Karpas-422 (cell line): ENCODE measurements around the gene DDX10. TPM values are rescaled to one million over a fixed set of nuclear protein-coding genes. Genes with fewer than 3 reads are reported as not detected.

Source experiments
- DNase-seq: peaks from one replicate; pipeline ENCODE4 v3.0.0-alpha.2; 2015
- H2AFZ ChIP-seq: fragments of 200-600 bp; sonication (generic); 2 replicates; pipeline ENCODE4 v1.6.1; 2014; ENCODE audit warnings: antibody characterized with exemption, low read length, mixed read lengths
- H3K27ac ChIP-seq: fragments of 200-600 bp; sonication (generic); 2 replicates; pipeline ENCODE4 v1.5.1; 2014; ENCODE audit warnings: mild to moderate bottlenecking, low read length, moderate library complexity
- H3K27me3 ChIP-seq: fragments of 200-600 bp; sonication (generic); 2 replicates; pipeline ENCODE4 v1.6.1; 2014; ENCODE audit warnings: low read length, mixed read lengths
- H3K36me3 ChIP-seq: fragments of 200-600 bp; sonication (generic); 2 replicates; pipeline ENCODE4 v1.6.1; 2014; ENCODE audit warnings: low read length, mixed read lengths; ENCODE audit not compliant: insufficient read depth
- H3K4me1 ChIP-seq: fragments of 200-600 bp; sonication (generic); 2 replicates; pipeline ENCODE4 v1.6.1; 2014; ENCODE audit warnings: mild to moderate bottlenecking, low read length, mixed read lengths
- H3K4me2 ChIP-seq: fragments of 200-600 bp; sonication (generic); 2 replicates; pipeline ENCODE4 v1.6.1; 2014; ENCODE audit warnings: low read length, low read depth, mild to moderate bottlenecking; ENCODE audit not compliant: poor library complexity, severe bottlenecking
- H3K4me3 ChIP-seq: fragments of 200-600 bp; sonication (generic); 2 replicates; pipeline ENCODE4 v1.5.1; 2014; ENCODE audit warnings: mild to moderate bottlenecking, antibody characterized with exemption, low read length, mixed read lengths
- H3K79me2 ChIP-seq: fragments of 200-600 bp; sonication (generic); 2 replicates; pipeline ENCODE4 v1.6.1; 2014; ENCODE audit warnings: mild to moderate bottlenecking, low read length, mixed read lengths
- H3K9ac ChIP-seq: fragments of 200-600 bp; sonication (generic); 2 replicates; pipeline ENCODE4 v1.6.0; 2014; ENCODE audit warnings: low read length
- H3K9me2 ChIP-seq: fragments of 200-600 bp; sonication (generic), shearing (Covaris generic); replicated peaks from 2 replicates; pipeline ENCODE4 v1.6.0; 2014; ENCODE audit warnings: mild to moderate bottlenecking, low read length, moderate library complexity; ENCODE audit not compliant: insufficient read depth
- H3K9me3 ChIP-seq: fragments of 300-700, 200-600 bp; sonication (generic); 2 replicates; pipeline ENCODE4 v1.6.1; 2014; ENCODE audit warnings: low read length, mixed read lengths
- H4K20me1 ChIP-seq: fragments of 200-600 bp; sonication (generic); 2 replicates; pipeline ENCODE4 v1.6.1; 2014; ENCODE audit warnings: mild to moderate bottlenecking, antibody characterized with exemption, low read length, low read depth; ENCODE audit not compliant: insufficient read depth
- total RNA-seq: library from RNA; depleted of rRNA; stranded (reverse); fragments of >200 nt; shearing (Covaris generic); gene quantifications from 2 replicates; pipeline ENCODE4 v1.2.3, GENCODE V29; 2014; ENCODE audit warnings: low replicate concordance

DDX10 gene
- total RNA-seq, 1 experiment from 2014 or later, result 103 TPM

- Histone ChIP-seq H3K4me2 (no peak overlapping the region), H3K4me3 (no peak overlapping the region), H2AFZ (no peak overlapping the region), H4K20me1 (peaks cover 35% of the 10 kb centered on the region; the same call in 1 of the 2 replicates), H3K79me2 (peaks cover 93% of the 10 kb centered on the region), H3K9me3 (no peaks in the 10 kb centered on the region), H3K36me3 (peaks cover 35% of the 10 kb centered on the region), H3K9me2 (no peaks in the 10 kb centered on the region), H3K27me3 (no peaks in the 10 kb centered on the region), H3K27ac (no peak overlapping the region), H3K9ac (no peak overlapping the region), H3K4me1 (peaks cover 46% of the 10 kb centered on the region)
- no peak for DNase-seq
Observed at GRCh38 chr11:108669286-108669685, 4.4 kb downstream of the DDX10 start.

GRCh38 chr11:108669711-108670110 is 4.8 kb downstream of the DDX10 start:
- Histone ChIP-seq H3K27ac (no peak overlapping the region), H2AFZ (no peak overlapping the region), H3K4me2 (no peak overlapping the region), H3K4me1 (peaks cover 43% of the 10 kb centered on the region), H3K9me3 (no peaks in the 10 kb centered on the region), H3K9me2 (no peaks in the 10 kb centered on the region), H3K79me2 (peaks cover 97% of the 10 kb centered on the region), H3K4me3 (no peak overlapping the region), H3K36me3 (peaks cover 38% of the 10 kb centered on the region), H3K9ac (no peak overlapping the region), H3K27me3 (no peaks in the 10 kb centered on the region), H4K20me1 (peaks cover 35% of the 10 kb centered on the region; the same call in 1 of the 2 replicates)
- no peak for DNase-seq

GRCh38 chr11:108670451-108670850 is 5.6 kb downstream of the DDX10 start:
- Histone ChIP-seq H3K79me2 (peaks cover 98% of the 10 kb centered on the region), H3K4me2 (no peak overlapping the region), H3K27ac (no peak overlapping the region), H3K9me3 (no peaks in the 10 kb centered on the region), H3K4me3 (no peak overlapping the region), H2AFZ (no peak overlapping the region), H3K27me3 (no peaks in the 10 kb centered on the region), H3K9me2 (no peaks in the 10 kb centered on the region), H3K36me3 (peaks cover 45% of the 10 kb centered on the region), H4K20me1 (peaks cover 35% of the 10 kb centered on the region; the same call in 1 of the 2 replicates), H3K9ac (no peak overlapping the region), H3K4me1 (peaks cover 43% of the 10 kb centered on the region)
- DNase-seq, result no peak

GRCh38 chr11:108672113-108672512 is 7.2 kb downstream of the DDX10 start:
- Histone ChIP-seq H3K9me3 (no peaks in the 10 kb centered on the region), H3K4me3 (no peak overlapping the region), H3K27ac (no peak overlapping the region), H4K20me1 (peaks cover 21% of the 10 kb centered on the region; the same call in 1 of the 2 replicates), H2AFZ (no peak overlapping the region), H3K4me1 (peaks cover 28% of the 10 kb centered on the region), H3K4me2 (peak overlapping the region; percentile 1), H3K9ac (no peak overlapping the region), H3K9me2 (no peaks in the 10 kb centered on the region), H3K36me3 (peaks cover 56% of the 10 kb centered on the region), H3K79me2 (peaks cover 89% of the 10 kb centered on the region), H3K27me3 (no peaks in the 10 kb centered on the region)
- DNase-seq, result no peak

GRCh38 chr11:108672786-108673185 is 7.9 kb downstream of the DDX10 start:
- Histone ChIP-seq H2AFZ (no peak overlapping the region), H3K79me2 (peaks cover 82% of the 10 kb centered on the region), H3K36me3 (peaks cover 56% of the 10 kb centered on the region), H3K9me3 (no peaks in the 10 kb centered on the region), H3K4me3 (no peak overlapping the region), H3K9ac (no peak overlapping the region), H3K27me3 (no peaks in the 10 kb centered on the region), H3K27ac (no peak overlapping the region), H4K20me1 (0 out of 2 replicates have a peak, but pooled peaks cover 16% of the 10 kb centered on the region), H3K9me2 (no peaks in the 10 kb centered on the region), H3K4me2 (peak overlapping the region; percentile 1), H3K4me1 (peaks cover 21% of the 10 kb centered on the region)
- DNase-seq, result no peak

- H3K4me2 ChIP-seq, result no peak overlapping the region
- DNase-seq, result no peak
- H3K9me3 ChIP-seq, result no peaks in the 10 kb centered on the region
- H3K9ac ChIP-seq, result no peak overlapping the region
- no peaks in the 10 kb centered on the region for H4K20me1 ChIP-seq
- H2AFZ ChIP-seq, result no peak overlapping the region
- peaks cover 88% of the 10 kb centered on the region for H3K36me3 ChIP-seq
- H3K4me3 ChIP-seq, result no peak overlapping the region
- no peaks in the 10 kb centered on the region for H3K27me3 ChIP-seq
- H3K4me1 ChIP-seq, result no peaks in the 10 kb centered on the region
- H3K27ac ChIP-seq, result no peak overlapping the region
- no peaks in the 10 kb centered on the region for H3K9me2 ChIP-seq
- peaks cover 68% of the 10 kb centered on the region for H3K79me2 ChIP-seq
Observed at GRCh38 chr11:108679045-108679444, 14.2 kb downstream of the DDX10 start.

- Histone ChIP-seq H3K79me2 (peaks cover 58% of the 10 kb centered on the region), H3K27me3 (no peaks in the 10 kb centered on the region), H3K4me2 (no peak overlapping the region), H3K9me2 (no peaks in the 10 kb centered on the region), H3K9ac (no peak overlapping the region), H4K20me1 (no peaks in the 10 kb centered on the region), H3K36me3 (peaks cover 80% of the 10 kb centered on the region), H3K9me3 (no peaks in the 10 kb centered on the region), H3K4me1 (no peaks in the 10 kb centered on the region), H3K27ac (no peak overlapping the region), H3K4me3 (no peak overlapping the region), H2AFZ (no peak overlapping the region)
- DNase-seq, result no peak
Observed at GRCh38 chr11:108680271-108680670, 15.4 kb downstream of the DDX10 start.

- Histone ChIP-seq H2AFZ (no peak overlapping the region), H3K79me2 (peaks cover 85% of the 10 kb centered on the region), H3K9ac (no peak overlapping the region)
Observed at GRCh38 chr11:108685419-108686130, 20.7 kb downstream of the DDX10 start.

More at GRCh38 chr11:108685419-108686130, 20.7 kb downstream of the DDX10 start:
- H3K4me3 ChIP-seq, result no peak overlapping the region
- no peak for DNase-seq
- H3K27me3 ChIP-seq, result no peaks in the 10 kb centered on the region
- H4K20me1 ChIP-seq, result no peaks in the 10 kb centered on the region
- no peak overlapping the region for H3K4me2 ChIP-seq
- H3K4me1 ChIP-seq, result no peaks in the 10 kb centered on the region
- H3K9me2 ChIP-seq, result no peaks in the 10 kb centered on the region
- no peaks in the 10 kb centered on the region for H3K9me3 ChIP-seq
- no peak overlapping the region for H3K27ac ChIP-seq
- peaks cover 75% of the 10 kb centered on the region for H3K36me3 ChIP-seq
